ENCODE measurements around the gene RSPO4. TPM values are rescaled to one million over a fixed set of nuclear protein-coding genes. Genes with fewer than 3 reads are reported as not detected.

RSPO4 gene
- total RNA-seq, 1 donor from 2014 or later: not detected

- no peak overlapping the region for H3K27ac Mint-ChIP-seq (ENCODE audit: unreplicated experiment)
- DNase-seq (ENCODE audit: extremely low spot score, unreplicated experiment): no peak
- H3K27me3 Mint-ChIP-seq (ENCODE audit: unreplicated experiment): no peaks in the 10 kb centered on the region
- H3K36me3 Mint-ChIP-seq (ENCODE audit: unreplicated experiment): no peaks in the 10 kb centered on the region
- no peaks in the 10 kb centered on the region for H3K4me1 Mint-ChIP-seq (ENCODE audit: unreplicated experiment)
- no peaks in the 10 kb centered on the region for H3K9me3 Mint-ChIP-seq (ENCODE audit: unreplicated experiment)
- no peak overlapping the region for H3K4me3 Mint-ChIP-seq (ENCODE audit: unreplicated experiment)
- TF ChIP-seq CTCF (IDR thresholded peaks at IDR 0.05): no peak
These were observed 84.7 kb downstream of the RSPO4 start for GRCh38 chr20:917416-917815.

- no peak for DNase-seq (ENCODE audit: extremely low spot score, unreplicated experiment)
- Mint-ChIP-seq H3K36me3 (ENCODE audit: unreplicated experiment) (no peaks in the 10 kb centered on the region), H3K4me1 (ENCODE audit: unreplicated experiment) (no peaks in the 10 kb centered on the region), H3K27ac (ENCODE audit: unreplicated experiment) (no peak overlapping the region), H3K9me3 (ENCODE audit: unreplicated experiment) (no peaks in the 10 kb centered on the region), H3K27me3 (ENCODE audit: unreplicated experiment) (no peaks in the 10 kb centered on the region), H3K4me3 (ENCODE audit: unreplicated experiment) (no peak overlapping the region)
- no peak for TF ChIP-seq CTCF (IDR thresholded peaks at IDR 0.05)
These were observed 85.3 kb downstream of the RSPO4 start for GRCh38 chr20:916825-917224.

- no peak within 1 kb of the TSS for H3K4me3 Mint-ChIP-seq (ENCODE audit: unreplicated experiment)
- H3K4me1 Mint-ChIP-seq (ENCODE audit: unreplicated experiment): peaks cover 4% of the 10 kb centered on the region
- no peak for DNase-seq (ENCODE audit: extremely low spot score, unreplicated experiment)
- no peaks in the 10 kb centered on the region for H3K36me3 Mint-ChIP-seq (ENCODE audit: unreplicated experiment)
- H3K9me3 Mint-ChIP-seq (ENCODE audit: unreplicated experiment): no peaks in the 10 kb centered on the region
- H3K27me3 Mint-ChIP-seq (ENCODE audit: unreplicated experiment): no peaks in the 10 kb centered on the region
- no peak within 1 kb of the TSS for H3K27ac Mint-ChIP-seq (ENCODE audit: unreplicated experiment)
- no peak for TF ChIP-seq CTCF (IDR thresholded peaks at IDR 0.05)
These were observed 85.8 kb downstream of the RSPO4 start, which contains the start of gene ANGPT4 for GRCh38 chr20:916125-916799. Gene ANGPT4 (minus strand): TSS chr20:916334. CDS start chr20:916214, 120 bp downstream.

GRCh38 chr20:914727-915498 is 87.2 kb downstream of the RSPO4 start:
- no peaks in the 10 kb centered on the region for H3K27me3 Mint-ChIP-seq (ENCODE audit: unreplicated experiment)
- peaks cover 14% of the 10 kb centered on the region for H3K4me1 Mint-ChIP-seq (ENCODE audit: unreplicated experiment)
- DNase-seq (ENCODE audit: extremely low spot score, unreplicated experiment): no peak
- H3K9me3 Mint-ChIP-seq (ENCODE audit: unreplicated experiment): no peaks in the 10 kb centered on the region
- TF ChIP-seq CTCF (IDR thresholded peaks at IDR 0.05): no peak
- no peak overlapping the region for H3K27ac Mint-ChIP-seq (ENCODE audit: unreplicated experiment)
- H3K36me3 Mint-ChIP-seq (ENCODE audit: unreplicated experiment): no peaks in the 10 kb centered on the region
- no peak overlapping the region for H3K4me3 Mint-ChIP-seq (ENCODE audit: unreplicated experiment)

- TF ChIP-seq CTCF (IDR thresholded peaks at IDR 0.05): no peak
- Mint-ChIP-seq H3K27ac (ENCODE audit: unreplicated experiment) (no peak overlapping the region), H3K9me3 (ENCODE audit: unreplicated experiment) (no peaks in the 10 kb centered on the region), H3K4me3 (ENCODE audit: unreplicated experiment) (no peak overlapping the region), H3K27me3 (ENCODE audit: unreplicated experiment) (no peaks in the 10 kb centered on the region), H3K4me1 (ENCODE audit: unreplicated experiment) (peaks cover 14% of the 10 kb centered on the region), H3K36me3 (ENCODE audit: unreplicated experiment) (no peaks in the 10 kb centered on the region)
- DNase-seq (ENCODE audit: extremely low spot score, unreplicated experiment): no peak
These were observed 88.7 kb downstream of the RSPO4 start for GRCh38 chr20:913306-913849.

Data from osteocyte (in vitro differentiated cells).